HG02759 (cell line): ENCODE measurements around the gene HPS4.
"Not testable (repeated sequence)": the region's sequence is repeated elsewhere in the genome, so short reads cannot be mapped to it uniquely, and the experiment has no call there.

Source experiments
- ATAC-seq: cut with Tn5 transposase; IDR thresholded peaks from one replicate; pipeline ENCODE4 v1.9.1; 2021; ENCODE audit warnings: mild to moderate bottlenecking, moderate library complexity; ENCODE audit not compliant: unreplicated experiment

Gene HPS4

GRCh38 chr22:26444777-26445176 is 38.8 kb downstream of the HPS4 start:
- ATAC-seq = no peak

GRCh38 chr22:26443901-26444690 is 39.5 kb downstream of the HPS4 start:
- no peak for ATAC-seq

- ATAC-seq = no peak
These were observed 41.4 kb downstream of the HPS4 start for GRCh38 chr22:26442086-26442756.

GRCh38 chr22:26439559-26439958 is 44.0 kb downstream of the HPS4 start:
- ATAC-seq = no peak

GRCh38 chr22:26438776-26439175 is 44.8 kb downstream of the HPS4 start:
- not testable (repeated sequence) for ATAC-seq

- ATAC-seq = no peak
These were observed 45.7 kb downstream of the HPS4 start for GRCh38 chr22:26437694-26438392.

- ATAC-seq = no peak
These were observed 46.6 kb downstream of the HPS4 start for GRCh38 chr22:26436903-26437515.

- no peak for ATAC-seq
These were observed 48.1 kb downstream of the HPS4 start for GRCh38 chr22:26435327-26436093.

GRCh38 chr22:26433805-26434204 is 49.8 kb downstream of the HPS4 start:
- ATAC-seq = no peak

- no peak for ATAC-seq
These were observed 50.8 kb downstream of the HPS4 start for GRCh38 chr22:26432619-26433311.

- no peak for ATAC-seq
These were observed 52.2 kb downstream of the HPS4 start for GRCh38 chr22:26431261-26431995.

- no peak for ATAC-seq
These were observed 53.0 kb downstream of the HPS4 start for GRCh38 chr22:26430600-26430999.

GRCh38 chr22:26429458-26430286 is 53.9 kb downstream of the HPS4 start:
- ATAC-seq = peak; percentile 22

GRCh38 chr22:26428515-26429457 is 54.8 kb downstream of the HPS4 start, which contains the start of gene ASPHD2:
TSS of gene ASPHD2 (plus strand) at chr22:26429260. CDS start at chr22:26433616, 4,356 bp downstream.
- peak; percentile 76 for ATAC-seq

- ATAC-seq = no peak
These were observed 56.7 kb downstream of the HPS4 start for GRCh38 chr22:26426924-26427323.

- ATAC-seq = no peak
These were observed 65.0 kb downstream of the HPS4 start for GRCh38 chr22:26418620-26419019.

- no peak for ATAC-seq
These were observed 66.2 kb downstream of the HPS4 start for GRCh38 chr22:26417406-26417805.
